ENCODE data around the gene CARS2.

CARS2 gene

DNA sequence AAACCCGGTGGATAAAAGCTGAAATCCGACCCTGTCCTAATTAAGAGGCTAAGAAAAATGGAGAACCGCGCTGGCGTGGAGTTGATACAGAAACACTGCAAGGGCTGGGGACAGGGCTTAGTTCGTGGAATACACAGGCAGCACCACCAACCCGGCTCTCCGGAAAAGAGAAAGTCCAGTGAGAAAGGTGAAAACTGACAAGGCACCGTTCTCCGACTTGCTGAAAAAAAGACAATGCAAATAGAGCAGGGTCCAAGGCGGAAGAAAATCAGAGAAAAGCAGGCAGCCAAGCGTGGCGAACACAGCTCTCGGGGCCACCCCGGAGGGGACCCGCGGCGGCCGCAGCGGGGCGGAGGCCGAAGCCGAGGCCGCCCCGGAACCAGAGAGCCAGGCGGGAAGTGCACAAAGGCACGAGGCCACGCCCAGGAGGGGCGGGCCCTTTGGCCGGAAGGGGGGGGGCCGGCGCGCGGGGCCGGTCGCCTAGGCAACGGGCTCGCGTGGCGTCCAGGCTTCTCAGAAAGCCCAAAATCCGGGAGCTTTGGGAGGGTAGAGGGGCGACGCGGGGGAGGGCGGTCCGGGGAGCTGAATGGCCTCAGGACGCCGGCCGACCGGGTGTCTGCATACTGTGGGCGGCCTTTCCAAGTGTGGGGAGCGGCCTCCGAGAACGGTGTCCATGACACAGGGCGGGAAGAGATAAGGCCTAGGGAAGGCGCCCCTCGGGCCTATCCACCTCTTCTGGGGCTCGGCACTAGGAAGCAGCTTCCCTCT lies 6.3 kb upstream of the CARS2 start:
- TF ChIP-seq RARB (CRISPR knock-in tag; IDR thresholded peaks at IDR 0.05) (no peak), ZFP30 (CRISPR knock-in tag; IDR thresholded peaks at IDR 0.05) (no peak), ZNF565 (CRISPR knock-in tag; conservative IDR thresholded peaks at IDR 0.05; ENCODE audit: low read depth) (no peak)
- TF ChIP-seq, protein P1, sequence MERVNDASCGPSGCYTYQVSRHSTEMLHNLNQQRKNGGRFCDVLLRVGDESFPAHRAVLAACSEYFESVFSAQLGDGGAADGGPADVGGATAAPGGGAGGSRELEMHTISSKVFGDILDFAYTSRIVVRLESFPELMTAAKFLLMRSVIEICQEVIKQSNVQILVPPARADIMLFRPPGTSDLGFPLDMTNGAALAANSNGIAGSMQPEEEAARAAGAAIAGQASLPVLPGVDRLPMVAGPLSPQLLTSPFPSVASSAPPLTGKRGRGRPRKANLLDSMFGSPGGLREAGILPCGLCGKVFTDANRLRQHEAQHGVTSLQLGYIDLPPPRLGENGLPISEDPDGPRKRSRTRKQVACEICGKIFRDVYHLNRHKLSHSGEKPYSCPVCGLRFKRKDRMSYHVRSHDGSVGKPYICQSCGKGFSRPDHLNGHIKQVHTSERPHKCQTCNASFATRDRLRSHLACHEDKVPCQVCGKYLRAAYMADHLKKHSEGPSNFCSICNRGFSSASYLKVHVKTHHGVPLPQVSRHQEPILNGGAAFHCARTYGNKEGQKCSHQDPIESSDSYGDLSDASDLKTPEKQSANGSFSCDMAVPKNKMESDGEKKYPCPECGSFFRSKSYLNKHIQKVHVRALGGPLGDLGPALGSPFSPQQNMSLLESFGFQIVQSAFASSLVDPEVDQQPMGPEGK (CRISPR knock-in tag; IDR thresholded peaks at IDR 0.05; ENCODE audit: borderline replicate concordance), result no peak
- TF ChIP-seq, protein P2, sequence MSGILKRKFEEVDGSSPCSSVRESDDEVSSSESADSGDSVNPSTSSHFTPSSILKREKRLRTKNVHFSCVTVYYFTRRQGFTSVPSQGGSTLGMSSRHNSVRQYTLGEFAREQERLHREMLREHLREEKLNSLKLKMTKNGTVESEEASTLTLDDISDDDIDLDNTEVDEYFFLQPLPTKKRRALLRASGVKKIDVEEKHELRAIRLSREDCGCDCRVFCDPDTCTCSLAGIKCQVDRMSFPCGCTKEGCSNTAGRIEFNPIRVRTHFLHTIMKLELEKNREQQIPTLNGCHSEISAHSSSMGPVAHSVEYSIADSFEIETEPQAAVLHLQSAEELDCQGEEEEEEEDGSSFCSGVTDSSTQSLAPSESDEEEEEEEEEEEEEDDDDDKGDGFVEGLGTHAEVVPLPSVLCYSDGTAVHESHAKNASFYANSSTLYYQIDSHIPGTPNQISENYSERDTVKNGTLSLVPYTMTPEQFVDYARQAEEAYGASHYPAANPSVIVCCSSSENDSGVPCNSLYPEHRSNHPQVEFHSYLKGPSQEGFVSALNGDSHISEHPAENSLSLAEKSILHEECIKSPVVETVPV (CRISPR knock-in tag; IDR thresholded peaks at IDR 0.05), result no peak
- peak; percentile 54 for ATAC-seq

DNA sequence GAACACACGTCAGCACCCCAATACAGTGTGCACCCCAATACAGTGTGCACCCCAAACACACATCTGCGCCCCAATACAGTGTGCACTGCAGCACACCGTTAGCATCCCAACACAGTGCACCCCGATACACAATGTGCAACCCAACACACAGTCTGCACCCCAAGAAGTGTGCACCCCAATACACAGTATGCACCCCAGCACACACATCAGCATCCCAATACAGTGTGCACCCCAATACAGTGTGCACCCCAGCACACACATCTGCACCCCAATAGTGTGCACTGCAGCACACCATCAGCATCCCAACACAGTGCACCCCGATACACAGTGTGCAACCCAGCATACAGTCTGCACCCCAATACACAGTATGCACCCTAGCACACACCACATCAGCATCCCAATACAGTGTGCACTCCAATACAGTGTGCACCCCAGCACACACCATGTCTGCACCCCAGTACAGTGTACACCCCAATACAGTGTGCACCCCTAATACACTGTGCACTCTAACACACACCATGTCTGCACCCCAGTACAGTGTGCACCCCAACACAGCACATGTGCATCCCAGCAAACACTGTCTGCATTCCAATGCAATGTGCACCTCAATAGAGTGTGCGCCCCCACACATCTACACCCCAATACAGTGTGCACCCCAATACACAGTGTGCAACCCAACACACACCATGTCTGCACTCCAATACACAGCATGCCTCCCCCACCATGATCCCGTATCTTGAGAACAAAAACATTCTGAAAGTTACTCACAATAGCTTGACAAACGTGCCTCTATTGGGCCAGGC lies 855 bp upstream of the CARS2 start:
- TF ChIP-seq POU6F1 (CRISPR knock-in tag; IDR thresholded peaks at IDR 0.05; ENCODE audit: borderline replicate concordance, low read depth) (no peak), ISL1 (CRISPR knock-in tag; IDR thresholded peaks at IDR 0.05) (no peak), RARB (CRISPR knock-in tag; IDR thresholded peaks at IDR 0.05) (no peak)
- ATAC-seq, result no peak

DNA sequence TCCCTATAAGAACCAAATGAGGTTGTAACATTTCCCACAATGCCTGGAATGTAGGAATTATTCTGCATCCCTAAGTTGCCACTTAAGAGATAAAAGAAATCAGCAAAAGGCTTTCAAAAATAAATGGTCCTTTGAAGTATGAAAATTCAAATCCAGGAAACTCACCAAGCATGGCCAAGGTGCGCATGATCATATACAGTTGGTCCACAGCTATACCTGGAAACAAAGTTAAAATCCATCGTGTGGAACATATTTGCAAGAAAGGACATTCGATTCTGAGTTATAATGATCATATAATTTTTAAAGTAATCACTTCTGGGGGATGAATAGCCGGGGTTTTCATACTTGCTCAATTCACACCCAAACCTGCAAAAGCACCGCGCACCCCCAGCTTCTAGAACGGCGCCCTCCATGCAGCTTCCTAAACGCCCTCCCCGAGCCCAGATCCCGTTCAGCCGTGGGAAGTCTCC lies 525 bp downstream of the CARS2 start:
- no peak for ATAC-seq
- TF ChIP-seq TSHZ2 (CRISPR knock-in tag; IDR thresholded peaks at IDR 0.05) (no peak), OSR1 (CRISPR knock-in tag; IDR thresholded peaks at IDR 0.05) (no peak), ESRRG (CRISPR knock-in tag; IDR thresholded peaks at IDR 0.05) (no peak), PPARA (CRISPR knock-in tag; IDR thresholded peaks at IDR 0.05; ENCODE audit: borderline replicate concordance) (no peak), ZFP30 (CRISPR knock-in tag; IDR thresholded peaks at IDR 0.05) (no peak), CSDC2 (CRISPR knock-in tag; IDR thresholded peaks at IDR 0.05) (no peak), ZC3H10 (CRISPR knock-in tag; IDR thresholded peaks at IDR 0.05) (no peak), GLIS3 (CRISPR knock-in tag; IDR thresholded peaks at IDR 0.05) (no peak), ZNF70 (CRISPR knock-in tag; IDR thresholded peaks at IDR 0.05) (no peak), ARNTL (CRISPR knock-in tag; IDR thresholded peaks at IDR 0.05; ENCODE audit: borderline replicate concordance, low read depth) (no peak)
- TF ChIP-seq, protein P2 (CRISPR knock-in tag; IDR thresholded peaks at IDR 0.05), result no peak
